MM.1S (cell line): ENCODE measurements around the gene CASP9.
"Not testable (repeated sequence)": the region's sequence is repeated elsewhere in the genome, so short reads cannot be mapped to it uniquely, and the experiment has no call there.

Experiments
- DNase-seq: peaks from one replicate; pipeline ENCODE4 v3.0.0-alpha.2; 2015
- H2AFZ ChIP-seq: fragments of 300-600 bp; sonication (generic); 2 replicates; pipeline ENCODE4 v1.6.0; 2016; ENCODE audit warnings: antibody characterized with exemption, low read length
- H3F3A ChIP-seq: fragments of 300-600 bp; sonication (generic); 2 replicates; pipeline ENCODE4 v1.6.1; 2016; ENCODE audit warnings: mild to moderate bottlenecking, antibody characterized with exemption, low read length, moderate library complexity, mixed read lengths; ENCODE audit not compliant: insufficient read depth
- H3K27ac ChIP-seq: fragments of 300-600 bp; sonication (generic); 2 replicates; pipeline ENCODE4 v1.5.1; 2016; ENCODE audit warnings: mild to moderate bottlenecking, low read length
- H3K27me3 ChIP-seq: fragments of 300-600 bp; sonication (generic); replicated peaks from 2 replicates; pipeline ENCODE4 v1.6.0; 2016; ENCODE audit warnings: low read length; ENCODE audit not compliant: insufficient read depth
- H3K36me3 ChIP-seq: fragments of 300-600 bp; sonication (generic); replicated peaks from 2 replicates; pipeline ENCODE4 v1.6.1; 2016; ENCODE audit warnings: mild to moderate bottlenecking, low read length, mixed read lengths; ENCODE audit not compliant: insufficient read depth
- H3K4me1 ChIP-seq: fragments of 300-600 bp; sonication (generic); 2 replicates; pipeline ENCODE4 v1.6.1; 2016; ENCODE audit warnings: low read length, mixed read lengths
- H3K4me2 ChIP-seq: fragments of 300-600 bp; sonication (generic); 2 replicates; pipeline ENCODE4 v1.6.0; 2016; ENCODE audit warnings: low read depth, low read length
- H3K4me3 ChIP-seq: fragments of 300-600 bp; sonication (generic); 2 replicates; pipeline ENCODE4 v1.5.1; 2016; ENCODE audit warnings: low read length, mixed read lengths
- H3K79me2 ChIP-seq: fragments of 300-600 bp; sonication (generic); 2 replicates; pipeline ENCODE4 v1.6.1; 2016; ENCODE audit warnings: mixed run types, low read length, mixed read lengths
- H3K9ac ChIP-seq: fragments of 300-600 bp; sonication (generic); 2 replicates; pipeline ENCODE4 v1.6.1; 2016; ENCODE audit warnings: low read length, mixed read lengths
- H3K9me2 ChIP-seq: fragments of 300-600 bp; sonication (generic); replicated peaks from 2 replicates; pipeline ENCODE4 v1.6.1; 2016; ENCODE audit warnings: mild to moderate bottlenecking, low read length, mixed read lengths; ENCODE audit not compliant: insufficient read depth
- H3K9me3 ChIP-seq: fragments of 300-600 bp; sonication (generic); replicated peaks from 2 replicates; pipeline ENCODE4 v1.6.1; 2016; ENCODE audit warnings: mild to moderate bottlenecking, low read length, mixed read lengths; ENCODE audit not compliant: insufficient read depth
- H4K20me1 ChIP-seq: fragments of 300-600 bp; sonication (generic); 2 replicates; pipeline ENCODE4 v1.6.1; 2016; ENCODE audit warnings: mild to moderate bottlenecking, low read length, moderate library complexity, mixed read lengths; ENCODE audit not compliant: insufficient read depth
- CTCF ChIP-seq: fragments of 300-600 bp; sonication (generic); IDR thresholded peaks from 2 replicates; pipeline ENCODE4 v1.5.1; 2016; ENCODE audit warnings: antibody characterized with exemption, low read length, mixed read lengths
- EZH2 ChIP-seq: fragments of 300-600 bp; sonication (generic); optimal IDR thresholded peaks from 2 replicates; pipeline ENCODE3; 2017; ENCODE audit warnings: low read depth, mild to moderate bottlenecking, antibody characterized with exemption, low read length, mixed read lengths
- EZH2phosphoT487 ChIP-seq: fragments of 300-600 bp; sonication (generic); IDR thresholded peaks from 2 replicates; pipeline ENCODE4 v1.6.1; 2018; ENCODE audit warnings: antibody characterized with exemption, low read length

The CASP9 gene

DNA sequence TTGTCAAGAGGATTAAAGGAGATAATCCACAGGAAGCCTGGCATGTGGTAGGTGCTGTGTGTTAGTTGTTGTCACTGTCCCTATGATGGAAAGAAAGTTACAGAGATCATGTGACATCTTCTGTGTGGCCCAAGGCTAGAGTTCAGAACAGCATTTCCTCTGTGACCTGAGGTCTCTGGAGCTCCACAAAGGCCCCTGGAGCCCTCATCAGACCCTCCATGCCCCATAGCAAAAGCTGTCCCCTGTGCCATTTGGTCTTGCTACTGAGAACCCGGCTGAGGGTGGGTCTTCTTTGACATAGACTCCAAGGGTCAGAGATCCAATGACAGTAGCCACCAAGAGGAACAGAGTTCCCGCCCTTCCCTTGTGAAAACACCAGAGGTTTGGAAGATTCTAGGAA lies 40.0 kb downstream of the CASP9 start:
- H3K9me2 ChIP-seq, result no peaks in the 10 kb centered on the region
- H3K9me3 ChIP-seq, result no peaks in the 10 kb centered on the region
- no peak for DNase-seq
- no peak overlapping the region for H3K4me3 ChIP-seq
- H3K36me3 ChIP-seq, result no peaks in the 10 kb centered on the region
- no peaks in the 10 kb centered on the region for H3K27me3 ChIP-seq
- H3K9ac ChIP-seq, result no peak overlapping the region
- no peaks in the 10 kb centered on the region for H3K79me2 ChIP-seq
- H3K4me1 ChIP-seq, result no peaks in the 10 kb centered on the region
- TF ChIP-seq EZH2phosphoT487, result no peak
- no peak for TF ChIP-seq EZH2
- TF ChIP-seq CTCF, result no peak
- H3K27ac ChIP-seq, result no peak overlapping the region
- no peak overlapping the region for H2AFZ ChIP-seq
- no peak overlapping the region for H3K4me2 ChIP-seq
- H4K20me1 ChIP-seq, result no peaks in the 10 kb centered on the region
- no peaks in the 10 kb centered on the region for H3F3A ChIP-seq

GRCh38 chr1:15482983-15483543 lies 41.0 kb downstream of the CASP9 start:
- not testable (repeated sequence) for H3K9me3 ChIP-seq, DNase-seq, H3K9ac ChIP-seq, H3K79me2 ChIP-seq, H3K4me3 ChIP-seq, H3F3A ChIP-seq, H3K4me1 ChIP-seq, H4K20me1 ChIP-seq, H3K36me3 ChIP-seq, H3K27ac ChIP-seq, H3K4me2 ChIP-seq, H3K27me3 ChIP-seq, H3K9me2 ChIP-seq, H2AFZ ChIP-seq

DNA sequence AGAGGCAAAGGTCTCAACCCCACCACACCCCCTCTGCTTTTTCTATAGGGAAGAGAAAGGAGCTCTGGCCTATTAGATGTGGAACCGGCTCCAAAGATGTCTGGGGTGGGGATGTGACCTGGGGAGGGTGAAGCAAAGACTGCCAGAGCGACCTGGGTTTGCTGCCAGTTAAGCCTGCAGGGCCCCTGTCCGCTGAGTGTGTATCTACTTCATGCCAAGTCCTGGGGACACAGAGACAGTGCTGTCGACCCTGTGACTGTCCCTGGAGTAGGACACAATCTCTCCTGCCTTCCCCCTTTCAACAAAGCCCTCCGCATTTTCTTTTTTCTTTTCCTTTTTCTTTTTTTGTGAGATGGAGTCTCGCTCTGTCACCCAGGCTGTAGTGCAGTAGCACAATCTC lies 41.6 kb downstream of the CASP9 start:
- DNase-seq, H3K9me2 ChIP-seq, H3K27me3 ChIP-seq, H2AFZ ChIP-seq, H3K79me2 ChIP-seq, H3K27ac ChIP-seq, H3K9ac ChIP-seq, H3K9me3 ChIP-seq, H3F3A ChIP-seq, H3K36me3 ChIP-seq, H4K20me1 ChIP-seq, H3K4me1 ChIP-seq, H3K4me3 ChIP-seq, H3K4me2 ChIP-seq: not testable (repeated sequence)

GRCh38 chr1:15479654-15480347 lies 44.2 kb downstream of the CASP9 start:
- Histone ChIP-seq H3K27ac (no peak overlapping the region), H3K79me2 (no peaks in the 10 kb centered on the region), H2AFZ (no peak overlapping the region), H3K4me1 (no peaks in the 10 kb centered on the region), H3K9me2 (no peaks in the 10 kb centered on the region), H3K4me3 (no peak overlapping the region), H3K4me2 (no peak overlapping the region), H3K36me3 (no peaks in the 10 kb centered on the region), H3F3A (no peaks in the 10 kb centered on the region), H3K27me3 (no peaks in the 10 kb centered on the region), H4K20me1 (no peaks in the 10 kb centered on the region), H3K9me3 (no peaks in the 10 kb centered on the region), H3K9ac (no peak overlapping the region)
- DNase-seq, result no peak
- no peak for TF ChIP-seq EZH2
